ENCODE measurements around the gene BUB3.

BUB3 gene

DNA sequence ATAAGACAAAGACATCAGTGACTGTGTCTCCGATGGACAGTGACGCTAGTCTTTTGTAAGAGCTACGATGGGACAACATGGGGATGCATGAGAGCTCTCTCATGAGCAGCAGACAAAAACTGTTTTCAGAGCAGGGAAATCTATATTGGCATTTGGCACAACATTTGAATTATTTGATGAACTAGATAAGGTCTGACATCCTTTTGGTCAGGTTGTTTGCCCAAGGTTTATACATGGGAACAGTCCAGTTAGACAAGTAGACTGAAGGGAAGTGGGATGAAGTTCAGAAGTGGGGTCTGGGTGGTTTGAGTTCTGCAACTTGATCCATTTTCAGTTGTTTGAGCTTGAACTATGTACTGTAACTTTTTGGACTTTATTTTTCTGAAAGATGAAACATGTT, 50.8 kb downstream of the BUB3 start:
- no peak for DNase-seq

DNA sequence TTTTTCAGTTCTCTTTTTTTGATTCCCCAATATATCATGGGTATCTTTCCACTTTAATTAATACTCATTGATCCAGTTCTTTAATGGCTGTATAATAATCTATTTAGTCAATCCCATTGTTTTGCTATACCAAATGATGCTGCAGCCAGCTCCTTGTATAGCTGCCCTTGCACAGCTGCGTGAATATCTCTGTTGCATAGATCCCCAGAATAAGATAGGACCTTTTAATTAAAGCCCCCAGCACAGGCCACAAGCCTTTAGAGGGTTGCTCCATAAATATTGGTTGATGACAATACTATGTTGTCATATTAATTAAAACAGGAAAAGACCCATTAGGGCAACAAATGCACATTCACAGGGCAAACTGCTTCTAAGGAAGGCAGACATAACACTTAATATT, 57.9 kb downstream of the BUB3 start:
- DNase-seq: no peak

DNA sequence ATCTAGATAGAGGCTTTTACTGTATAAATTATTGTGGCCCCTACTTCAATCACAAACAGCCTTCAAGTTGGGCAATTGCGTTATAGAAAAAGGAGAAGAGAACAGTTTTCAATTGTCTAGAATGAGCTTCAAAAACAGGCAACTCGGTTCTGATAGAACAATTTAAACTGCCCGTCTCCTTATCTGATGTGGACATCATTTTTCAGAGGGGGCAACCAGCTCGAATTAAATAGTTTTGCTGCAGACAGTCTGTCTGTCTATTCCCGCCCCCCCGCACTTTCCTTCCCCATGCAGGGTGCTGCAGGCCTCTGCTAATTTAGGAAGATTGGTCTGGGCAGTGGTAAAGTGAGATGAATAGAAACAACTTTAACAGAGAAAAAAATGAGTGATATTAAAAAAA, 58.4 kb downstream of the BUB3 start:
- no peak for DNase-seq

DNA sequence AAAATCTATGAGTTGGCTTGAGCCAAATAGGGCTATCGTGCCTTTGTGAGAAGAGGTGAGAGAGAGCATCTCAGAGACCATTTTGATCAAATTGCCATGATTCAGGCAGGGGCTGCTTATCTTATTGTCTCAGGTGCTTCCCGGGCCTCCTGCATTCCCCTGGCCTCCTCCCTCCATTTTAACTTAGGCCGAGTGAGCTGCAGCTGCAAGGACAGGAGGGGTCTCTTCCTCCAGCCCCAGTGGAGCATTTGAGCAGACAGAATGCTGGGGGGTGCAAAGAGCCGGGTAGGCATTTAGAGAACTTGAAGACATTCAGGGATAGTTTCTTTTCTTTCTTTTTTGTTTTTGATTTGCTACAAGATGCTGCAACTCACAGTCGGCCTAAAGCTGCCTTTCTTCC, 59.0 kb downstream of the BUB3 start:
- DNase-seq: no peak

Data from fibroblast of skin of right quadriceps (primary cell).